Measurements from ENCODE around the gene MPRIP. TPM values are rescaled to one million over a fixed set of nuclear protein-coding genes. Genes with fewer than 3 reads are reported as not detected.

MPRIP gene
- total RNA-seq, 4 donors from 2014 or later, result 65.7 to 168 (median 147) TPM

- DNase-seq, result no peak
- peak overlapping the region in 2 of 4 donors; percentile 55 to 73 for H3K27ac ChIP-seq
- intact Hi-C loops (cut with DNase I), result no loop called here
Observed at GRCh38 chr17:17127156-17127555, 84.9 kb downstream of the MPRIP start.

GRCh38 chr17:17127730-17128291 is 85.6 kb downstream of the MPRIP start:
- intact Hi-C loops (cut with DNase I), result no loop called here
- Histone ChIP-seq H3K4me1 (peaks cover 0 to 75% (median 5%) of the 10 kb centered on the region in 3 donors), H3K27ac (no peak overlapping the region), H3K9me3 (no peaks in the 10 kb centered on the region), H3K4me3 (no peak overlapping the region), H3K27me3 (no peaks in the 10 kb centered on the region), H3K36me3 (peaks cover under 1 to 67% (median 18%) of the 10 kb centered on the region in 3 donors)
- 71 to 80% methylated on average over 3 to 4 of the region's 11 CpGs for WGBS, 2 donors
- no peak for TF ChIP-seq CTCF (IDR thresholded peaks at IDR 0.05)
- TF ChIP-seq POLR2A (IDR thresholded peaks at IDR 0.05), result no peak
- DNase-seq, result no peak

More at GRCh38 chr17:17127156-17127555, 84.9 kb downstream of the MPRIP start:
- 71 to 77% methylated on average over 3 of the region's 6 CpGs for WGBS, 2 donors
- Histone ChIP-seq H3K4me1 (peaks cover 0 to 79% (median 5%) of the 10 kb centered on the region in 3 donors), H3K4me3 (no peak overlapping the region), H3K9me3 (no peaks in the 10 kb centered on the region), H3K36me3 (peaks cover 0 to 61% (median 16%) of the 10 kb centered on the region in 3 donors), H3K27me3 (no peaks in the 10 kb centered on the region)
- TF ChIP-seq POLR2A (IDR thresholded peaks at IDR 0.05) (no peak), CTCF (IDR thresholded peaks at IDR 0.05) (no peak)

DNA sequence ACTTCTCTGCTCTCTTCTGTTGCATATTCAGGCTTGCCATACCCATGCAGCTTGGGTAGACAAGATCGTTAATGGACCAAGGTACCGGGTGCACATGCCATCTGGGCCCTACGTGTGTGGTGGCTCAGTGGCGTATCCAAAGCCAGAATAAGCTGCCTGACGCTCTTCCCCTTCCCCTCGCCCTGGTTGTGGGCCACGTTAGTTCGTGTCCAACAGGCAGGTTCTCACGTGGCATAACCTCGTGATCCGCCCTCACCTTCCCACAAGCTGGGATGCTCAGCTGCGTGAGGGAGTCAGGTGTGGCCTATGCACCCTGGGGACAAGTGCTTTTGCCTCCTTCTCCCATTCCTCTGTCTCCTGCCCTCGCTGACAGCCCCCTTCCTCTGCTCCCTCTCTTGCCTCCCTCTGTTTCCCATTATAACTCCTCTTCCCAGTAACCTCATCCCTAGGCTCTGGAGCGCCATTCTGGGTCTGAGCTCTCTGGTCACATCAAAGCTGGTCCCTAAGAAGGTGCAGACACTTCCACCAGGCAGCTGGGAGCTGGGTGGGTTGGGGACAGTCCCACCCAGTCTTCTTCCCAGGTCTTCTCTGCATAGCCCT is 86.3 kb downstream of the MPRIP start:
- TF ChIP-seq CTCF (IDR thresholded peaks at IDR 0.05) (no peak), POLR2A (IDR thresholded peaks at IDR 0.05) (no peak)
- H3K4me1 ChIP-seq, result peaks cover 0 to 67% (median 5%) of the 10 kb centered on the region in 3 donors
- H3K27ac ChIP-seq, result no peak overlapping the region
- no peak for DNase-seq
- intact Hi-C loops (cut with DNase I), result no loop called here
- H3K27me3 ChIP-seq, result no peaks in the 10 kb centered on the region
- H3K36me3 ChIP-seq, result peaks cover 4 to 75% (median 18%) of the 10 kb centered on the region in 3 donors
- H3K4me3 ChIP-seq, result no peak overlapping the region
- H3K9me3 ChIP-seq, result no peaks in the 10 kb centered on the region
- 86 to 92% methylated on average over 13 to 14 of the region's 14 CpGs for WGBS, 2 donors

- intact Hi-C loops (cut with DNase I), result no loop called here
- WGBS, 2 donors, result 70 to 80% methylated on average over 1 to 4 of the region's 4 CpGs
- Histone ChIP-seq H3K27ac (no peak overlapping the region), H3K4me3 (no peak overlapping the region), H3K27me3 (no peaks in the 10 kb centered on the region), H3K9me3 (no peaks in the 10 kb centered on the region), H3K36me3 (peaks cover 4 to 84% (median 18%) of the 10 kb centered on the region in 3 donors), H3K4me1 (peaks cover 0 to 60% (median 5%) of the 10 kb centered on the region in 3 donors)
- DNase-seq, result no peak
- TF ChIP-seq POLR2A (IDR thresholded peaks at IDR 0.05) (no peak), CTCF (IDR thresholded peaks at IDR 0.05) (no peak)
Observed at GRCh38 chr17:17129466-17129865, 87.2 kb downstream of the MPRIP start.

GRCh38 chr17:17130077-17130844 is 88.0 kb downstream of the MPRIP start:
- Histone ChIP-seq H3K9me3 (no peaks in the 10 kb centered on the region), H3K36me3 (peaks cover 4 to 92% (median 18%) of the 10 kb centered on the region in 3 donors), H3K27me3 (no peaks in the 10 kb centered on the region), H3K4me3 (no peak overlapping the region), H3K4me1 (peaks cover 0 to 53% (median 3%) of the 10 kb centered on the region in 3 donors), H3K27ac (no peak overlapping the region)
- DNase-seq, result no peak
- WGBS, 2 donors, result 83 to 90% methylated on average over 3 to 11 of the region's 12 CpGs
- TF ChIP-seq POLR2A (IDR thresholded peaks at IDR 0.05) (no peak), CTCF (IDR thresholded peaks at IDR 0.05) (no peak)
- intact Hi-C loops (cut with DNase I), result loop anchor here (10.0 kb wide), 1 partner anchor 125 kb away; no protein-coding TSS in a partner anchor

Measured in esophagus squamous epithelium (tissue), 5 donors.